Measurements from ENCODE around the gene PTPRO.

The PTPRO gene

DNA sequence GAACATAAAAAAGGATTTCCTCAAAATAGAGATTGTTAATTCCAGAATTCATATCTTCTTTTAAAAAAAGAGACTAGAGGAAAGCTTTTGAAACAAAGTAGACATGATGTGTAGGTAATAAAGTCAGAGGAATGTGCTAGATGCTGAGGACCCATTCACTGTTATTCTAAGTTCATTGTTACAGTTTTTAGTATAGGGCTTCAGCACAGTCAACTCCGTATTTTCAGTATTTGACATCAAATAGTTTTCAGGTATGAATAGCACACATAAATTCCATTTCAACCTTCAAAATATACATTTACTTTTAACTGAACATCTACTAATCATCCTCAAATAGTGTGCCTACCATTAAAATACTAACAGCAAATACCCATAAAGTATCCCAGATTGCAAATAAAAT lies 239.1 kb downstream of the PTPRO start:
- H3K27ac ChIP-seq = no peak overlapping the region
- TF ChIP-seq, protein P1, sequence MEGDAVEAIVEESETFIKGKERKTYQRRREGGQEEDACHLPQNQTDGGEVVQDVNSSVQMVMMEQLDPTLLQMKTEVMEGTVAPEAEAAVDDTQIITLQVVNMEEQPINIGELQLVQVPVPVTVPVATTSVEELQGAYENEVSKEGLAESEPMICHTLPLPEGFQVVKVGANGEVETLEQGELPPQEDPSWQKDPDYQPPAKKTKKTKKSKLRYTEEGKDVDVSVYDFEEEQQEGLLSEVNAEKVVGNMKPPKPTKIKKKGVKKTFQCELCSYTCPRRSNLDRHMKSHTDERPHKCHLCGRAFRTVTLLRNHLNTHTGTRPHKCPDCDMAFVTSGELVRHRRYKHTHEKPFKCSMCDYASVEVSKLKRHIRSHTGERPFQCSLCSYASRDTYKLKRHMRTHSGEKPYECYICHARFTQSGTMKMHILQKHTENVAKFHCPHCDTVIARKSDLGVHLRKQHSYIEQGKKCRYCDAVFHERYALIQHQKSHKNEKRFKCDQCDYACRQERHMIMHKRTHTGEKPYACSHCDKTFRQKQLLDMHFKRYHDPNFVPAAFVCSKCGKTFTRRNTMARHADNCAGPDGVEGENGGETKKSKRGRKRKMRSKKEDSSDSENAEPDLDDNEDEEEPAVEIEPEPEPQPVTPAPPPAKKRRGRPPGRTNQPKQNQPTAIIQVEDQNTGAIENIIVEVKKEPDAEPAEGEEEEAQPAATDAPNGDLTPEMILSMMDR (conservative IDR thresholded peaks at IDR 0.05) = no peak

- H3K27ac ChIP-seq = no peak overlapping the region
- TF ChIP-seq, protein P1 (conservative IDR thresholded peaks at IDR 0.05) = no peak
- no peak for TF ChIP-seq ZFX (IDR thresholded peaks at IDR 0.05)
Observed at GRCh38 chr12:15562263-15562662, 240.0 kb downstream of the PTPRO start.

DNA sequence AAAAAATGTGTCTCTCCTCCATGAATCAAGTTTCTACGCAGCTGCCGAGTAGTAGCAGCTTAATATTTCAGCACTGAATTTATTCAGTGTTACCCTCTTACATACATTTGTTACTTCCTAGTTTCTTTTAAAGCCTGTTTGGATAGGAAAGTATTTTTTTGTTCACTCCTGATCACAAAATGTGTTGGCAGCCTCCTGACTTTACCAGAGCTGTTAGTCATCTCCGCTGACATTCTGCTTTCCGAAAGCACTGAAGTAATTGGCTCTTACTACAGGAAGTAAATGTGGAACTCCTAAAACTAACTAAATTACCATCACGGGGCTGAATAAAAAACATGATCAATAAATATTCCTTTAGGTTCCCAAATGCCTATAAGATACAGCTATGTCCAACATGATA lies 241.4 kb downstream of the PTPRO start:
- no peak overlapping the region for H3K27ac ChIP-seq
- TF ChIP-seq ZFX (IDR thresholded peaks at IDR 0.05) = no peak

GRCh38 chr12:15574353-15574752 lies 252.0 kb downstream of the PTPRO start:
- no peak for TF ChIP-seq ZFX (IDR thresholded peaks at IDR 0.05)
- TF ChIP-seq, protein P1 (conservative IDR thresholded peaks at IDR 0.05) = no peak
- H3K27ac ChIP-seq = no peak overlapping the region

GRCh38 chr12:15575671-15576541 lies 253.6 kb downstream of the PTPRO start:
- TF ChIP-seq, protein P1 (conservative IDR thresholded peaks at IDR 0.05) = no peak
- TF ChIP-seq ZFX (IDR thresholded peaks at IDR 0.05) = no peak
- H3K27ac ChIP-seq = no peak overlapping the region

DNA sequence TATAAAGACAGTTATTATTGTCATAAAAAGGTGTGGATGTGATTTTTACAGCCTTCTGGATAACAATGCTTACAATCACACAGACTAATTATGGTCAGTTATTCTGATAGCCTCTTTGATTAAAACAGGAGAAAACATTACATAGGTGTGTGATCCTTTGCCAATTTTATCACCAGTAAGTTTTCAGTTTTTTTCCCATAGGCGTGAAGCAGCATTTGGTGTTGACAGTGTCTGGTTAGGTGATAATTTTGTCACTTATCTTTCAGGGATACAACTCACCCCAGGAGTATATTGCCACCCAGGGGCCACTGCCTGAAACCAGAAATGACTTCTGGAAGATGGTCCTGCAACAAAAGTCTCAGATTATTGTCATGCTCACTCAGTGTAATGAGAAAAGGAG lies 258.1 kb downstream of the PTPRO start:
- H3K27ac ChIP-seq = no peak overlapping the region
- no peak for TF ChIP-seq ZFX (IDR thresholded peaks at IDR 0.05)
- TF ChIP-seq, protein P1 (conservative IDR thresholded peaks at IDR 0.05) = no peak

- TF ChIP-seq, protein P1 (conservative IDR thresholded peaks at IDR 0.05) = no peak
- TF ChIP-seq ZFX (IDR thresholded peaks at IDR 0.05) = no peak
- H3K27ac ChIP-seq = no peak overlapping the region
Observed at GRCh38 chr12:15581006-15581405, 258.7 kb downstream of the PTPRO start.

- no peak for TF ChIP-seq ZFX (IDR thresholded peaks at IDR 0.05)
- TF ChIP-seq, protein P1 (conservative IDR thresholded peaks at IDR 0.05) = no peak
- no peak overlapping the region for H3K27ac ChIP-seq
Observed at GRCh38 chr12:15583804-15584203, 261.5 kb downstream of the PTPRO start.
